ENCODE data around the gene MMP24OS. TPM values are rescaled to one million over a fixed set of nuclear protein-coding genes. Genes with fewer than 3 reads are reported as not detected.

The MMP24OS gene
- total RNA-seq, 1 donor from 2014 or later = 17.5 TPM

DNA sequence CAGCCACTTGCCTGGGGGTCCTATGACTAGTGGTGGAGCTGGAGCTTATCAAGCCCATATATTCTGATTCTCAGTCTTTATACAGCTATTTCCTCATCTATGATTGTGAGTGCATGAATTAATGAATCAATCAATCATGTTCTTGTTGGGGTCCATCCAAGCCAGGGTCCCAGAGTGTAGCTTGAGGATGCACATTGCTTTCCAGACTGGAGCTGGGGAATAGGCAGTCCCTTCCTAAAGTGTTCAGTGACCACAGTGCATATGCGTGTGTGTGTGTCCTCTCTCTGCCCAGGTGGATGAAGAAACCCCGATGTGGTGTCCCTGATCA is 26.3 kb downstream of the MMP24OS start:
- DNase-seq (ENCODE audit: low read depth) = no peak
- Histone ChIP-seq H3K4me3 (ENCODE audit: low read depth, low read length) (no peak overlapping the region), H3K36me3 (ENCODE audit: control insufficient read depth, insufficient read depth, low read length) (no peaks in the 10 kb centered on the region), H3K27me3 (ENCODE audit: control insufficient read depth, insufficient read depth, low read length) (no peaks in the 10 kb centered on the region)
- TF ChIP-seq, protein P1, sequence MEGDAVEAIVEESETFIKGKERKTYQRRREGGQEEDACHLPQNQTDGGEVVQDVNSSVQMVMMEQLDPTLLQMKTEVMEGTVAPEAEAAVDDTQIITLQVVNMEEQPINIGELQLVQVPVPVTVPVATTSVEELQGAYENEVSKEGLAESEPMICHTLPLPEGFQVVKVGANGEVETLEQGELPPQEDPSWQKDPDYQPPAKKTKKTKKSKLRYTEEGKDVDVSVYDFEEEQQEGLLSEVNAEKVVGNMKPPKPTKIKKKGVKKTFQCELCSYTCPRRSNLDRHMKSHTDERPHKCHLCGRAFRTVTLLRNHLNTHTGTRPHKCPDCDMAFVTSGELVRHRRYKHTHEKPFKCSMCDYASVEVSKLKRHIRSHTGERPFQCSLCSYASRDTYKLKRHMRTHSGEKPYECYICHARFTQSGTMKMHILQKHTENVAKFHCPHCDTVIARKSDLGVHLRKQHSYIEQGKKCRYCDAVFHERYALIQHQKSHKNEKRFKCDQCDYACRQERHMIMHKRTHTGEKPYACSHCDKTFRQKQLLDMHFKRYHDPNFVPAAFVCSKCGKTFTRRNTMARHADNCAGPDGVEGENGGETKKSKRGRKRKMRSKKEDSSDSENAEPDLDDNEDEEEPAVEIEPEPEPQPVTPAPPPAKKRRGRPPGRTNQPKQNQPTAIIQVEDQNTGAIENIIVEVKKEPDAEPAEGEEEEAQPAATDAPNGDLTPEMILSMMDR (IDR thresholded peaks at IDR 0.05; ENCODE audit: insufficient read depth, low read length, poor library complexity, severe bottlenecking) = no peak

DNA sequence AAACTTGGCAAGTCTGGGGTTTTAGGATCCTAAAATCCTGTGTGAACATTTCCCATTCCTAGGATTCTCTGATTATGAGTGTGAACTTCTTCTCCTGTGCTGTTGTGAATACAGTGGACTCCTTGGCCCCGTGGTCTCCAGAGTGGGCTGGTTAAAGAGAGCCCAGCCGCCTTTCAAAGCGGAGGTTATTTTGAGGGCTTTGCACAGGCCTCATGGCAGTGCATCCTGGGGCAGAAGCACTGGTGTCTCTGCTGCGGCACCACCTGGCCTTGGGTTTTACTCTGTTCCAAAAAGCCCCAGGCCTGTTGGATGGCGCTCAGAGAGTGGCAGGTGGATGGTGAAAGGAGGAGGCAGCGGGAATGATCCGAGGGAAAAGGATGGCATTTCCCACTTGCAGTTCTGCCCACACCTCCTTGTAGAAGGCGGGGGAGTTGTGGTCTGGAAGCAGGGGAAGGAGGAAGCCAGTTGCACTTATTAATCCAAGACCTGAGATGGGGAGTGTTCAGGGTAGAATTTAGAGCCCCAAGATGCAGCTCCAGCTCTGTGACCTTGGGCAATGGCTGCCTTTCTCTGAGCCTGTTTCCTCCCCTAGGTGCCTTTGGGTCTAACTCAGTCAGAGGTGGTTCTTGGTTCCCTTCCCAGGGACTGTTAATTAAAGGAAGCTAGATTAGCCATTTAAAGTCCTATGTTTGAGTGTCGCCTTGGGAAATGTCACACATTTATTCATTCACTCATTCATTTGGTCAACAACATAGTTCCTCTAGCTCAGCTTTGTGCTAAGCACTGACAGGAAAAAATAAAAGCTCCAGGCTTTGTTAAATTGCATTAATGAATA is 29.1 kb downstream of the MMP24OS start:
- Histone ChIP-seq H3K36me3 (ENCODE audit: control insufficient read depth, insufficient read depth, low read length) (no peaks in the 10 kb centered on the region), H3K4me3 (ENCODE audit: low read depth, low read length) (no peak overlapping the region), H3K27me3 (ENCODE audit: control insufficient read depth, insufficient read depth, low read length) (no peaks in the 10 kb centered on the region)
- no peak for DNase-seq (ENCODE audit: low read depth)
- TF ChIP-seq, protein P1 (IDR thresholded peaks at IDR 0.05; ENCODE audit: insufficient read depth, low read length, poor library complexity, severe bottlenecking) = no peak

- no peak for DNase-seq (ENCODE audit: low read depth)
- Histone ChIP-seq H3K4me3 (ENCODE audit: low read depth, low read length) (no peak overlapping the region), H3K27me3 (ENCODE audit: control insufficient read depth, insufficient read depth, low read length) (no peaks in the 10 kb centered on the region), H3K36me3 (ENCODE audit: control insufficient read depth, insufficient read depth, low read length) (no peaks in the 10 kb centered on the region)
- TF ChIP-seq, protein P1 (IDR thresholded peaks at IDR 0.05; ENCODE audit: insufficient read depth, low read length, poor library complexity, severe bottlenecking) = no peak
Observed at GRCh38 chr20:35246723-35247122, 31.2 kb downstream of the MMP24OS start.

DNA sequence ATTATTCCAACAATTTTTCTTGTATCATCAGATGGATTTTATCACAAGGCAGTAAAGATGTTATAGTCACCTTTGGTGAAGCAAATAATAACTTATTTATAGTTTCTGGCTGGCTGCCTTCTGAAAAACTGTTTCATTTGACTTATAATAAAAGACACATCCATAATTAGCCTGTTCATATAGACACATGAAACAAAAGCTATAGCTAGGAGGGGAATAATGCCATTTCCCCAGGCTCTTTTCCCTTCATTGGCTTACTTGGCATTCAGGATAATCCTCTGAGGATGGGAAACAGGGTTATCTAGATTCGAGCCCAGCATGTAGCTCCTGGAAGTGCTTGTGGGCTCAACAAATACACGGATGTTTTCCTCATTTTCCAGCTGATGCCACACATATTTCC is 33.9 kb downstream of the MMP24OS start:
- Histone ChIP-seq H3K27me3 (ENCODE audit: control insufficient read depth, insufficient read depth, low read length) (no peaks in the 10 kb centered on the region), H3K36me3 (ENCODE audit: control insufficient read depth, insufficient read depth, low read length) (no peaks in the 10 kb centered on the region), H3K4me3 (ENCODE audit: low read depth, low read length) (no peak overlapping the region)
- TF ChIP-seq, protein P1 (IDR thresholded peaks at IDR 0.05; ENCODE audit: insufficient read depth, low read length, poor library complexity, severe bottlenecking) = no peak
- DNase-seq (ENCODE audit: low read depth) = no peak

GRCh38 chr20:35243317-35243716 is 34.6 kb downstream of the MMP24OS start:
- DNase-seq (ENCODE audit: low read depth) = no peak
- TF ChIP-seq, protein P1 (IDR thresholded peaks at IDR 0.05; ENCODE audit: insufficient read depth, low read length, poor library complexity, severe bottlenecking) = no peak
- no peaks in the 10 kb centered on the region for H3K27me3 ChIP-seq (ENCODE audit: control insufficient read depth, insufficient read depth, low read length)

DNA sequence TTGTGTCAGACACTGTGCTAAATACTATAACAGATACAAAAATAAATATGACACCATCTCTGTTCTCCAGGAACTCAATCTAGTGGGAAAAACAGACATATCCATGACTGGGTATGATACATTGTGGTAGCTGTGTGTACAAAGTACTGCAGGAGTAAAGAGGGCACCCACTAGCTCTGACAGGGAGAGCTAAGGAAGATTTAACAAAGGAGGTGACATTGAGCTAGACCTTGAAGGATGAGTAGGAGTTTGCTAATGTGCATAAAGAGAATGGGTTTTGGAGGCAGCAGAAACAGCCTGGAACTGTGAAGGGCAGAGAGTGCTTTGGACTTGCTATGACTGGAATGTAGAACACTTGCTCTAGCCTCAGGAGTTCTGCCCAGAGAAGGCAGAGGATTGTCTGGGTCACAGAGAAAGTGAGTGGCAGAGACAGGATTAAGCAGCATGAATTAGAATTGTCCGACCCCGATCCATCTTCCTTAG is 37.1 kb downstream of the MMP24OS start:
- no peaks in the 10 kb centered on the region for H3K27me3 ChIP-seq (ENCODE audit: control insufficient read depth, insufficient read depth, low read length)
- H3K36me3 ChIP-seq (ENCODE audit: control insufficient read depth, insufficient read depth, low read length) = no peaks in the 10 kb centered on the region
- H3K4me3 ChIP-seq (ENCODE audit: low read depth, low read length) = no peak overlapping the region
- no peak for DNase-seq (ENCODE audit: low read depth)
- TF ChIP-seq, protein P1 (IDR thresholded peaks at IDR 0.05; ENCODE audit: insufficient read depth, low read length, poor library complexity, severe bottlenecking) = no peak

More at GRCh38 chr20:35243317-35243716, 34.6 kb downstream of the MMP24OS start:
- no peak overlapping the region for H3K4me3 ChIP-seq (ENCODE audit: low read depth, low read length)
- H3K36me3 ChIP-seq (ENCODE audit: control insufficient read depth, insufficient read depth, low read length) = no peaks in the 10 kb centered on the region
